T-helper 2 cell treated with Interferon-gamma antibody and Interleukin-4, amounts not matched to agents 5 μg/mL and 100 μg/mL, for 36 hours (primary cell): ENCODE data around the gene ITPR2.

Experiments used
- DNase-seq: peaks from one replicate; pipeline ENCODE4 v3.0.0; 2021; ENCODE audit warnings: low spot score
- H3K27ac Mint-ChIP-seq: one replicate; pipeline ENCODE4 v1.8.0; 2021; ENCODE audit warnings: mild to moderate bottlenecking, mixed read lengths
- H3K27me3 Mint-ChIP-seq: one replicate; pipeline ENCODE4 v1.8.0; 2021; ENCODE audit warnings: low read depth, mixed read lengths
- H3K36me3 Mint-ChIP-seq: one replicate; pipeline ENCODE4 v1.8.0; 2021; ENCODE audit warnings: low read depth, mixed read lengths
- H3K4me1 Mint-ChIP-seq: one replicate; pipeline ENCODE4 v1.8.0; 2021; ENCODE audit warnings: low read depth, mixed read lengths
- H3K4me3 Mint-ChIP-seq: one replicate; pipeline ENCODE4 v1.8.0; 2022; ENCODE audit warnings: mild to moderate bottlenecking, moderate library complexity, mixed read lengths
- H3K9me3 Mint-ChIP-seq: one replicate; pipeline ENCODE4 v1.8.0; 2021; ENCODE audit warnings: mixed read lengths

The ITPR2 gene

DNA sequence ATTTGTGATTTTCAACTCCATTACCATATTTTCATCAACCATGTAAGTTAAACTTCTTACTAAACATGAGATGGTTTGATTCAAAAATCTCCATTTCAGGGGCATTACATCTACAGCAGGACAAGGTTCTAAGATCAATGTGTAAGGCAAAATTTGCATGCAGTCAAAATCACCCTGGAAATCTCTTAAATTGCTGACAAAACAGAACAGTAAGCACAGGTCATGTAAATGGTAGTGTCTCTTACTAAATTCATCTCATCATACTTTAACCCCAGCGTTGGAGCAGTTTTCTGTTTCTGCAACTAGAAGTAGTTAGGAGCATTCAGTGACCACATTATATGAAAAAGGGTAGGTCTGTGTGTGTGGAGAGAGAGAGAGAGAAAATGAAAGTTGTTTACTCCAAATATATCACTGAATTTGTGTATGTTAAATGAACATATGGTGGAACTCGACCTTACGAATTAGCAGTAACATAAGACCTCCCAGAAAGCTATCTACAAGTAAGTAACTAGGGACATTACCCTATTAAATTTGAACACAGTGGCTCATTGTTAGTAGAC, 410.1 kb downstream of the ITPR2 start:
- H3K9me3 Mint-ChIP-seq, result peaks cover 2% of the 10 kb centered on the region
- H3K4me3 Mint-ChIP-seq, result no peak overlapping the region
- no peaks in the 10 kb centered on the region for H3K27me3 Mint-ChIP-seq
- peaks cover 7% of the 10 kb centered on the region for H3K4me1 Mint-ChIP-seq
- DNase-seq, result no peak
- H3K36me3 Mint-ChIP-seq, result peaks cover 15% of the 10 kb centered on the region
- no peak overlapping the region for H3K27ac Mint-ChIP-seq

DNA sequence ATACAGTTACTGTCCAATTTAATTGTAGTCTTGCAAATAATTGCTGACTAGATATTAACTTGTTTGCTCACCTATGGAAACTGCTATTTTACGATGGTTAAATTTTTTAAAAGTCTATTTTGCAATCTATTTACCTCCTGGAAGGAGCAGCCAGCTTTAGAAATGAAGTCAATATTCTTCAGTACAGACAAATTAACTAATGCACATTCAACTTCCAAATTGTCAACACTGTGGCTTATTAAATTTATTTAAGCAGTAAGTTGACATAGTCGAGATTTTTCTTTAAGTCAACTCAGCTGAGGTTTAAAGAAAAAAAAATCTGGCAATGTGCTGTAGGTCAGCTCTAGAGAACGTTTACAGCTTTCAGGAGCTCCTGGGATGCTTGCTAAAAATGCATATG, 416.4 kb downstream of the ITPR2 start:
- no peak for DNase-seq
- no peaks in the 10 kb centered on the region for H3K27me3 Mint-ChIP-seq
- no peak overlapping the region for H3K4me3 Mint-ChIP-seq
- peaks cover 3% of the 10 kb centered on the region for H3K4me1 Mint-ChIP-seq
- H3K9me3 Mint-ChIP-seq, result peaks cover 3% of the 10 kb centered on the region
- H3K27ac Mint-ChIP-seq, result no peak overlapping the region
- H3K36me3 Mint-ChIP-seq, result peaks cover 21% of the 10 kb centered on the region

GRCh38 chr12:26410689-26411088, 422.3 kb downstream of the ITPR2 start:
- Mint-ChIP-seq H3K36me3 (peaks cover 8% of the 10 kb centered on the region), H3K4me1 (no peaks in the 10 kb centered on the region), H3K27ac (no peak overlapping the region)

GRCh38 chr12:26406813-26407212, 426.2 kb downstream of the ITPR2 start:
- Mint-ChIP-seq H3K27ac (no peak overlapping the region), H3K27me3 (no peaks in the 10 kb centered on the region), H3K36me3 (peaks cover 6% of the 10 kb centered on the region), H3K4me3 (no peak overlapping the region), H3K4me1 (no peaks in the 10 kb centered on the region), H3K9me3 (no peaks in the 10 kb centered on the region)
- no peak for DNase-seq

More at GRCh38 chr12:26410689-26411088, 422.3 kb downstream of the ITPR2 start:
- DNase-seq, result no peak
- H3K4me3 Mint-ChIP-seq, result no peak overlapping the region
- H3K27me3 Mint-ChIP-seq, result no peaks in the 10 kb centered on the region
- no peaks in the 10 kb centered on the region for H3K9me3 Mint-ChIP-seq

DNA sequence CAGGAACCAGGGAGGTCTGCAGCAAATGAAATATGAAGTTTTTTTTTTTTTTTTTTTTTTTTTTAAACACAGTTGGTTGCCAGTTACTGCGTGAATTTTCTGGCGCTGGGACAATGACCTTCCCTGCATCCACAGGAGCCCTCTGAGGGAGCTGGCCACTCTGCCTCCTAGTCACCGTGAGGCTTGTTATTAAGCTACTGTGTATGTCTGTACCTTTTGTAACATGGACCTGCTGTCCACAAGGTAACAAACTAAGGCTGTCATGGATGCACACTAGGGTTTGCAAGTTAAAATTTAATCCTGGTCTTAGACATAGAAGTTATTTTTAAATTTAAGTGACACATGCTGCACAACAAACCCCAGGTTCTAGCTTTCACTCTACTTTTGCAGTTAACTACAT, 426.6 kb downstream of the ITPR2 start:
- no peak overlapping the region for H3K4me3 Mint-ChIP-seq
- no peaks in the 10 kb centered on the region for H3K27me3 Mint-ChIP-seq
- H3K4me1 Mint-ChIP-seq, result no peaks in the 10 kb centered on the region
- H3K9me3 Mint-ChIP-seq, result no peaks in the 10 kb centered on the region
- no peak overlapping the region for H3K27ac Mint-ChIP-seq
- H3K36me3 Mint-ChIP-seq, result peaks cover 6% of the 10 kb centered on the region
- DNase-seq, result no peak

DNA sequence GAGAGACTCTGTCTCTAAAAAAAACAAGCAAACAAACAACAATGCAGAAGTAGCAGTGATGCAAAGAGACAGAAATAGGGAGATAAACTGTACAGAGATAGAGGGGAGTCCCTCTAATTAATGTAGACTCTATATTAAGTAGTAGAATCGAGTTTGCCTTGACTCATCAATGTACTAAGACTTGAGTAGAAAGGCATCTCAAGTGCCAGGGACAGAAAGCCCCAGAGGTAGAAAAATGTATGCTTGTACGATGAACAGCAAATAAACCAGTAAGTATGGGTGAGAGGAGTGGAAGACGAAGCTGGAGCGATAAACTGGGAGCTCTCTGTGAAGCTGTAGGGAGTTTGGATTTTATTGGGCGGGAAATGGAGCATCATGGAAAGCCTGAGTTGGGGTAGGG, 429.4 kb downstream of the ITPR2 start:
- H3K4me3 Mint-ChIP-seq, result no peak overlapping the region
- peaks cover 5% of the 10 kb centered on the region for H3K36me3 Mint-ChIP-seq
- DNase-seq, result no peak
- no peaks in the 10 kb centered on the region for H3K4me1 Mint-ChIP-seq
- H3K27me3 Mint-ChIP-seq, result no peaks in the 10 kb centered on the region
- no peak overlapping the region for H3K27ac Mint-ChIP-seq
- H3K9me3 Mint-ChIP-seq, result no peaks in the 10 kb centered on the region

DNA sequence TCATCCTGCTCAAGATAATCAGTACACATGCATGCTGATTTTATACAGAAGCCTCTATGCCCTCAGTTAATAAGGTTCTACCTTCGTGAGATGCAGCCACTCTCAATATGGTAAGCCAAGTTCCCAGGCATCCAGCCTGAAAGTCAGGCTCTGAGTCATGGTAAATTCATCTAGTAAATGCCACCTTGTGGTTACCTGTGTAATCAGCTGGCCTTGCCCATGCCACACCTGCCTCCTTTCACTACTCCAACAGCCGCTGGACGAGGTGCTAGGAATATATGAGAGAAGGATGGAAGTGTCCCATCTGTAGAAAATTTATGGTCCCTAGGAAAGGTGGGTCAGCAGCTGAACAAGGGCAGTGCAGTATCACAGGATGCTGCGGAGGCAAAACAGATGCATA, 430.3 kb downstream of the ITPR2 start:
- H3K4me1 Mint-ChIP-seq, result no peaks in the 10 kb centered on the region

DNA sequence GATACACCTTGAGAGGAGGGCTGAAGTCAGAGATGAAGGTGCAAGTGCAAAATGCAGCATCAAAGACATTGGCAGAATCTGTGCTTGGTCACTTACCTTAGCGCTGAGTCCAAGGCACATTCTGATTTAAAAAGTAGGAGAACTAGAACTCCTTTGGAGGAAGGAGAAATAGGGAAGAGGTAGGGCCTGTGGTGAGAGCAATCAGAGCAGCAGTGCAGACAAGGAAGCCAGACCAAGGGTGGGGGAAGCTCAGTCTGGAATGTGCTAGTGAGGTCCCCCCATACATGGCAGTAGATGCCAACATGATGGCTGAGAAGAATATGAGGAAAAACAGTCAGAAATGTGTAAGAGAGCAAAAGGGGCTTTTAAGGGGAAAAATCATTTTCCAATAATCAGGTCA, 431.1 kb downstream of the ITPR2 start:
- H3K4me1 Mint-ChIP-seq, result no peaks in the 10 kb centered on the region
- no peak for DNase-seq
- no peaks in the 10 kb centered on the region for H3K27me3 Mint-ChIP-seq
- peaks cover 1% of the 10 kb centered on the region for H3K36me3 Mint-ChIP-seq
- no peaks in the 10 kb centered on the region for H3K9me3 Mint-ChIP-seq
- no peak overlapping the region for H3K27ac Mint-ChIP-seq
- no peak overlapping the region for H3K4me3 Mint-ChIP-seq

More for the DNA sequence above, 430.3 kb downstream of the ITPR2 start:
- Mint-ChIP-seq H3K27me3 (no peaks in the 10 kb centered on the region), H3K27ac (no peak overlapping the region), H3K36me3 (peaks cover 1% of the 10 kb centered on the region), H3K4me3 (no peak overlapping the region), H3K9me3 (no peaks in the 10 kb centered on the region)
- no peak for DNase-seq

DNA sequence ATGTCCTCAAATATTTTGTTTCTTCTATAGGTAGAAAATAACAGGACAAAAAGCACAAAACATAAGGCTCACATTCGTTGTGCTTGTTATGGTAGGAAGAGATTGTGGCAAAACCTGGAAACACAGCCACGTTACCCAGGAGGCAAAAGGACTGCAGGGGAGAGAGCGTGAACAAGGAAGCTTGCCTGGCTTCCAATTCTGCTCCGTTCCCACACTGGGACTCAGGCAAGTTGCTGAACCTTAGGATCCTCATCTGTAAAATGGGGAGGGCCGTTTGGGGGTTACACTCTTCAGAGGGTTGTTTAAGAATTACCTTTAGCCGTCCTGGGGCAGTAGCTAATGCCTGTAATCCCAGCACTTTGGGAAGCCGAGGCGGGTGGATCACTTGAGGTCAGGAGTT, 432.4 kb downstream of the ITPR2 start:
- no peak overlapping the region for H3K4me3 Mint-ChIP-seq
- H3K27ac Mint-ChIP-seq, result no peak overlapping the region
- no peaks in the 10 kb centered on the region for H3K27me3 Mint-ChIP-seq
- H3K4me1 Mint-ChIP-seq, result no peaks in the 10 kb centered on the region
- H3K9me3 Mint-ChIP-seq, result no peaks in the 10 kb centered on the region
- H3K36me3 Mint-ChIP-seq, result peaks cover 1% of the 10 kb centered on the region
- DNase-seq, result no peak

GRCh38 chr12:26399381-26399780, 433.6 kb downstream of the ITPR2 start:
- H3K4me1 Mint-ChIP-seq, result no peaks in the 10 kb centered on the region
- H3K27ac Mint-ChIP-seq, result no peak overlapping the region
- H3K9me3 Mint-ChIP-seq, result no peaks in the 10 kb centered on the region
- H3K27me3 Mint-ChIP-seq, result no peaks in the 10 kb centered on the region
- no peak overlapping the region for H3K4me3 Mint-ChIP-seq
- DNase-seq, result no peak
- peaks cover 1% of the 10 kb centered on the region for H3K36me3 Mint-ChIP-seq

- H3K27me3 Mint-ChIP-seq, result no peaks in the 10 kb centered on the region
- no peak for DNase-seq
- no peaks in the 10 kb centered on the region for H3K4me1 Mint-ChIP-seq
- H3K36me3 Mint-ChIP-seq, result peaks cover 5% of the 10 kb centered on the region
- no peaks in the 10 kb centered on the region for H3K9me3 Mint-ChIP-seq
- H3K27ac Mint-ChIP-seq, result no peak overlapping the region
- H3K4me3 Mint-ChIP-seq, result no peak overlapping the region
These were observed 436.6 kb downstream of the ITPR2 start for GRCh38 chr12:26396402-26396801.

- H3K27me3 Mint-ChIP-seq, result no peaks in the 10 kb centered on the region
- no peaks in the 10 kb centered on the region for H3K4me1 Mint-ChIP-seq
- H3K4me3 Mint-ChIP-seq, result no peak overlapping the region
- H3K36me3 Mint-ChIP-seq, result peaks cover 17% of the 10 kb centered on the region
- H3K27ac Mint-ChIP-seq, result no peak overlapping the region
- no peaks in the 10 kb centered on the region for H3K9me3 Mint-ChIP-seq
- DNase-seq, result no peak
These were observed 443.7 kb downstream of the ITPR2 start for GRCh38 chr12:26389343-26389742.

DNA sequence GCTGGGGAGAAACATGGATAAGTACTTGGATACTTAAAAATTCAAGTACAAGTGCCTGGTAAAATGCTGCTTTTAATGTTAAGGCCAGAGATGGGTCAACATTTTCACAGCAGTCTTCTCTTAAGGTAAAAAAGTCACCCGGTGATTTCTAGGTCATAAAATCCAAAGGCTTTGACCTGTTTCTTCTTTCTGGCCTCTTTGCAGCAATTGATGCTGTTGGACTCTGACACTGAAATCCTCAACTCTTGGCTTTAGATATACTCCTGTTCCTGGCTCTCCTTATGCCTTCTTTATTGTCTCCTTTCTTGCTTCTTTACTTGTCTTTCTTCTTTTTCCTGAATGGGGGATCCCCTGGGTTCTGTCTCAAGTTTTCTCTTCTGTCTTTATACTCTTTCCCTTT, 448.5 kb downstream of the ITPR2 start:
- no peak for DNase-seq
- H3K4me3 Mint-ChIP-seq, result no peak overlapping the region
- H3K27ac Mint-ChIP-seq, result no peak overlapping the region
- no peaks in the 10 kb centered on the region for H3K4me1 Mint-ChIP-seq
- no peaks in the 10 kb centered on the region for H3K27me3 Mint-ChIP-seq
- peaks cover 21% of the 10 kb centered on the region for H3K36me3 Mint-ChIP-seq
- no peaks in the 10 kb centered on the region for H3K9me3 Mint-ChIP-seq

DNA sequence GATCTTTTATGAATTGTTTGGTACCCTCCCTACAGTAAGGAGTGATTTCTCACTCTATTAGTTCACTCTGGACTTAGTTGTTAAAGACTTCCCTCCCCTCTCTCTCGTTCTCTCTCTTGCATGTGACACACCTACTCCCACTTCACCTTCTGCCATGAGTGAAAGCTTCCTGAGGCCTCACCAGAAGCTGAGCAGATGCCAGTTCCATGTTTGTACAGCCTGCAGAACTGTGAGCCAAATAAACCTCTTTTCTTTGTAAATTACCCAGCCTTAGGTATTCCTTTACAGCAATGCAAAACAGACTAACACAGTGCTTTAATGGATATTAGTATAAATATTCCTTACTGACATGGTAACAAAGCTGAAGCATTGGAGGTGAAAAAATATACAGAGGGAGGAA, 450.0 kb downstream of the ITPR2 start:
- Mint-ChIP-seq H3K9me3 (no peaks in the 10 kb centered on the region), H3K36me3 (peaks cover 21% of the 10 kb centered on the region), H3K27ac (no peak overlapping the region), H3K4me3 (no peak overlapping the region), H3K27me3 (no peaks in the 10 kb centered on the region), H3K4me1 (no peaks in the 10 kb centered on the region)
- DNase-seq, result no peak

- Mint-ChIP-seq H3K27ac (no peak overlapping the region), H3K4me3 (no peak overlapping the region), H3K36me3 (peaks cover 19% of the 10 kb centered on the region), H3K9me3 (no peaks in the 10 kb centered on the region), H3K27me3 (no peaks in the 10 kb centered on the region), H3K4me1 (no peaks in the 10 kb centered on the region)
- DNase-seq, result no peak
These were observed 452.1 kb downstream of the ITPR2 start for GRCh38 chr12:26380897-26381296.
